Keratinocyte (primary cell): ENCODE data around the gene SMAD6. TPM values are rescaled to one million over a fixed set of nuclear protein-coding genes. Genes with fewer than 3 reads are reported as not detected.

Experiments
- DNase-seq: peaks from one replicate; pipeline ENCODE4 v3.0.0-alpha.2; 2011; ENCODE audit warnings: low read depth, missing footprints, low spot score
- FAIRE-seq: peaks from 2 replicates; lab custom pipeline; 2011; peaks lifted over from hg19 to GRCh38; lab: Jason Lieb, UNC
- H2AFZ ChIP-seq: 2 replicates; pipeline ENCODE4 v1.6.0; 2012; ENCODE audit warnings: low read length, control low read depth, inconsistent platforms; ENCODE audit not compliant: control insufficient read depth
- H3K27ac ChIP-seq: 2 replicates; pipeline ENCODE4 v1.5.1; 2011; ENCODE audit warnings: low read length; ENCODE audit not compliant: control insufficient read depth, insufficient read depth
- H3K27me3 ChIP-seq: 3 replicates; pipeline ENCODE4 v1.6.0; 2011; ENCODE audit warnings: low read length; ENCODE audit not compliant: control insufficient read depth, insufficient read depth; ENCODE audit errors: extremely low read depth
- H3K36me3 ChIP-seq, 2 experiments: 2 replicates in 1 of 2; 3 replicates in 1 of 2; pipeline ENCODE4 v1.5.1; 2011; ENCODE audit warnings: low read length in 2 of 2, mild to moderate bottlenecking in 1 of 2; ENCODE audit not compliant: control insufficient read depth in 2 of 2, insufficient read depth in 2 of 2; ENCODE audit errors: extremely low read depth in 1 of 2
- H3K4me1 ChIP-seq: 3 replicates; pipeline ENCODE4 v1.5.1; 2011; ENCODE audit warnings: low read length; ENCODE audit not compliant: control insufficient read depth, insufficient read depth; ENCODE audit errors: extremely low read depth
- H3K4me2 ChIP-seq: 3 replicates; pipeline ENCODE4 v1.6.0; 2011; ENCODE audit warnings: low read depth, low read length; ENCODE audit not compliant: control insufficient read depth, insufficient read depth; ENCODE audit errors: extremely low read depth
- H3K4me3 ChIP-seq, 3 experiments: fragments of 200-600 bp in 1 of 3; sonication (generic) in 1 of 3; 2 replicates in 2 of 3; 3 replicates in 1 of 3; pipeline ENCODE4 v1.5.1; 2011 to 2016; ENCODE audit warnings: low read length in 3 of 3, mild to moderate bottlenecking in 3 of 3, control low read depth in 2 of 3, inconsistent platforms in 1 of 3, low read depth in 1 of 3, mixed read lengths in 1 of 3, mixed run types in 1 of 3, moderate library complexity in 1 of 3; ENCODE audit not compliant: control insufficient read depth in 2 of 3, insufficient read depth in 2 of 3; ENCODE audit errors: extremely low read depth in 1 of 3
- H3K79me2 ChIP-seq: 2 replicates; pipeline ENCODE4 v1.6.0; 2012; ENCODE audit warnings: low read length; ENCODE audit not compliant: control insufficient read depth, insufficient read depth
- H3K9ac ChIP-seq: 3 replicates; pipeline ENCODE4 v1.6.0; 2011; ENCODE audit warnings: low read length; ENCODE audit not compliant: control insufficient read depth, insufficient read depth; ENCODE audit errors: extremely low read depth
- H3K9me1 ChIP-seq: 3 replicates; pipeline ENCODE4 v1.6.0; 2011; ENCODE audit warnings: low read length; ENCODE audit not compliant: control insufficient read depth, insufficient read depth; ENCODE audit errors: extremely low read depth
- H3K9me3 ChIP-seq: 2 replicates; pipeline ENCODE4 v1.5.1; 2012; ENCODE audit warnings: low read depth, low read length; ENCODE audit not compliant: control insufficient read depth
- H4K20me1 ChIP-seq: 3 replicates; pipeline ENCODE4 v1.6.0; 2011; ENCODE audit warnings: low read length; ENCODE audit not compliant: control insufficient read depth, insufficient read depth; ENCODE audit errors: extremely low read depth
- CTCF ChIP-seq, 3 experiments: IDR thresholded peaks in 1 of 3; conservative IDR thresholded peaks in 1 of 3; optimal IDR thresholded peaks in 1 of 3; 2 replicates in 2 of 3; 3 replicates in 1 of 3; pipeline versions ENCODE3 to v1.5.1; 2011; ENCODE audit warnings: low read length in 3 of 3, mild to moderate bottlenecking in 3 of 3, moderate library complexity in 2 of 3, control low read depth in 1 of 3, inconsistent platforms in 1 of 3; ENCODE audit not compliant: insufficient read depth in 2 of 3; ENCODE audit errors: extremely low read depth in 1 of 3
- EZH2 ChIP-seq: IDR thresholded peaks from one replicate; pipeline ENCODE4 v1.6.1; 2012; ENCODE audit warnings: inconsistent platforms, mild to moderate bottlenecking, low read length, moderate library complexity
- dilution Hi-C: fragments of 300-500 bp; cut with MboI; formaldehyde crosslinking; loops from one replicate; pipeline ENCODE4 v1.7.0; 2020; ENCODE audit warnings: low sequenced_read_pairs; ENCODE audit not compliant: extremely low pct_ligation_motif_present
- polyA plus RNA-seq, 5 experiments: library from polyadenylated mRNA; depleted of rRNA in 3 of 5; stranded (reverse) in 3 of 5; stranded (forward) in 1 of 5; unstranded in 1 of 5; fragments of >200 nt; gene quantifications; 1 replicate in 1 of 5; 2 replicates in 3 of 5; 3 replicates in 1 of 5; pipeline versions ENCODE4 v1.2.1 to v1.2.3, GENCODE V29; 2011 to 2012; ENCODE audit warnings: missing spikeins in 2 of 5, low read depth in 1 of 5, low replicate concordance in 1 of 5

Gene SMAD6
- polyA plus RNA-seq, 1 donor (not counting 4 experiments of a cell fraction or from before 2014, with no cell fraction given): 0.03 TPM

GRCh38 chr15:66742286-66742685 is 40.2 kb downstream of the SMAD6 start:
- no peak overlapping the region for H3K4me2 ChIP-seq
- dilution Hi-C loops: no loop called here
- no peak for FAIRE-seq
- H3K4me1 ChIP-seq: no peaks in the 10 kb centered on the region
- H4K20me1 ChIP-seq: no peaks in the 10 kb centered on the region
- H3K9me3 ChIP-seq: no peaks in the 10 kb centered on the region
- H3K79me2 ChIP-seq: no peaks in the 10 kb centered on the region
- H3K36me3 ChIP-seq: no peaks in the 10 kb centered on the region
- no peak for DNase-seq
- H2AFZ ChIP-seq: no peak overlapping the region
- no peak overlapping the region for H3K27ac ChIP-seq
- H3K9me1 ChIP-seq: no peaks in the 10 kb centered on the region
- TF ChIP-seq EZH2 (no peak), CTCF (optimal IDR thresholded peaks at IDR 0.05 in 1 of 3, IDR thresholded peaks at IDR 0.05 in 1 of 3, conservative IDR thresholded peaks at IDR 0.05 in 1 of 3; ENCODE audit: extremely low read depth in 1 of 3, insufficient read depth in 2 of 3, low read length in 3 of 3) (no peak)
- H3K4me3 ChIP-seq: no peak overlapping the region
- no peak overlapping the region for H3K9ac ChIP-seq
- peaks cover 15% of the 10 kb centered on the region for H3K27me3 ChIP-seq

GRCh38 chr15:66743204-66743603 is 41.2 kb downstream of the SMAD6 start:
- no peak for TF ChIP-seq CTCF (optimal IDR thresholded peaks at IDR 0.05 in 1 of 3, IDR thresholded peaks at IDR 0.05 in 1 of 3, conservative IDR thresholded peaks at IDR 0.05 in 1 of 3; ENCODE audit: extremely low read depth in 1 of 3, insufficient read depth in 2 of 3, low read length in 3 of 3)
- no peak for TF ChIP-seq EZH2
- H2AFZ ChIP-seq: no peak overlapping the region
- no peaks in the 10 kb centered on the region for H3K36me3 ChIP-seq
- no peak overlapping the region for H3K9ac ChIP-seq
- no peak for FAIRE-seq
- no peaks in the 10 kb centered on the region for H3K4me1 ChIP-seq
- H3K9me1 ChIP-seq: no peaks in the 10 kb centered on the region
- H4K20me1 ChIP-seq: no peaks in the 10 kb centered on the region
- H3K4me2 ChIP-seq: no peak overlapping the region
- H3K27me3 ChIP-seq: peaks cover 15% of the 10 kb centered on the region
- no peak overlapping the region for H3K27ac ChIP-seq
- H3K9me3 ChIP-seq: no peaks in the 10 kb centered on the region
- no peak overlapping the region for H3K4me3 ChIP-seq
- dilution Hi-C loops: no loop called here
- no peaks in the 10 kb centered on the region for H3K79me2 ChIP-seq
- DNase-seq: no peak
